Measurements from ENCODE around the gene TENT4A. TPM values are rescaled to one million over a fixed set of nuclear protein-coding genes. Genes with fewer than 3 reads are reported as not detected.
A peak's percentile ranks its signal among the peaks of the same experiment; 100 is the strongest.

TENT4A gene
- total RNA-seq, 4 donors from 2014 or later: 11.9 to 15.2 (median 12.7) TPM

- in situ Hi-C loops (cut with MboI; ENCODE audit: low sequenced_read_pairs in 4 of 4): loop anchor here in 2 of 4 donors (10.0 kb wide), 2 partner anchors 625 to 985 kb away; no protein-coding TSS in a partner anchor
- TF ChIP-seq CTCF (IDR thresholded peaks at IDR 0.05 in 4 of 5, conservative IDR thresholded peaks at IDR 0.05 in 1 of 5): no peak
- peak in 1 of 2 donors; percentile 29 for TF ChIP-seq POLR2A (IDR thresholded peaks at IDR 0.05)
- intact Hi-C loops (cut with DNase I; ENCODE audit: low total_unique reads): no loop called here
- peak overlapping the region in 3 of 4 donors; percentile 5 to 59 (median 46) for H3K27ac ChIP-seq
- peaks cover 0 to 24% of the 10 kb centered on the region in 2 donors for H3K36me3 ChIP-seq
- DNase-seq (no peak), ATAC-seq (peak in 1 of 2 donors; percentile 57)
- no peak overlapping the region for H3K4me3 ChIP-seq
- H3K9me3 ChIP-seq: no peaks in the 10 kb centered on the region
- H3K27me3 ChIP-seq: no peaks in the 10 kb centered on the region
- peaks cover 0 to 4% of the 10 kb centered on the region in 2 donors for H3K4me1 ChIP-seq
These were observed 46.8 kb downstream of the TENT4A start for GRCh38 chr5:6759983-6760382.

GRCh38 chr5:6760686-6761085, 47.5 kb downstream of the TENT4A start:
- H3K27ac ChIP-seq: peak overlapping the region in 2 of 4 donors; percentile 46 to 59
- peaks cover under 1 to 6% of the 10 kb centered on the region in 2 donors for H3K4me1 ChIP-seq
- H3K9me3 ChIP-seq: no peaks in the 10 kb centered on the region
- H3K27me3 ChIP-seq: no peaks in the 10 kb centered on the region
- ATAC-seq (no peak), DNase-seq (no peak)
- TF ChIP-seq CTCF (IDR thresholded peaks at IDR 0.05 in 4 of 5, conservative IDR thresholded peaks at IDR 0.05 in 1 of 5) (no peak), POLR2A (IDR thresholded peaks at IDR 0.05) (no peak)
- in situ Hi-C loops (cut with MboI; ENCODE audit: low sequenced_read_pairs in 4 of 4) (loop anchor here in 2 of 4 donors (10.0 kb wide), 2 partner anchors 624 to 984 kb away; no protein-coding TSS in a partner anchor), intact Hi-C loops (cut with DNase I; ENCODE audit: low total_unique reads) (no loop called here)
- peaks cover 0 to 17% of the 10 kb centered on the region in 2 donors for H3K36me3 ChIP-seq
- H3K4me3 ChIP-seq: no peak overlapping the region

GRCh38 chr5:6761333-6761732, 48.1 kb downstream of the TENT4A start:
- H3K4me1 ChIP-seq: peaks cover 7 to 13% of the 10 kb centered on the region in 2 donors
- no peak for ATAC-seq
- H3K36me3 ChIP-seq: peaks cover 0 to 10% of the 10 kb centered on the region in 2 donors
- no peaks in the 10 kb centered on the region for H3K27me3 ChIP-seq
- TF ChIP-seq CTCF (IDR thresholded peaks at IDR 0.05 in 4 of 5, conservative IDR thresholded peaks at IDR 0.05 in 1 of 5) (no peak), POLR2A (IDR thresholded peaks at IDR 0.05) (no peak)
- no peak overlapping the region for H3K4me3 ChIP-seq
- H3K27ac ChIP-seq: no peak overlapping the region
- in situ Hi-C loops (cut with MboI; ENCODE audit: low sequenced_read_pairs in 4 of 4): loop anchor here in 2 of 4 donors (10.0 kb wide), 2 partner anchors 623 to 983 kb away; no protein-coding TSS in a partner anchor
- intact Hi-C loops (cut with DNase I; ENCODE audit: low total_unique reads): no loop called here
- no peak for DNase-seq
- H3K9me3 ChIP-seq: no peaks in the 10 kb centered on the region

- in situ Hi-C loops (cut with MboI; ENCODE audit: low sequenced_read_pairs in 4 of 4): loop anchor here in 2 of 4 donors (10.0 kb wide), 2 partner anchors 623 to 983 kb away; no protein-coding TSS in a partner anchor
- no peak for ATAC-seq
These were observed 48.9 kb downstream of the TENT4A start for GRCh38 chr5:6762116-6762515.

More at GRCh38 chr5:6762116-6762515, 48.9 kb downstream of the TENT4A start:
- no peak for TF ChIP-seq CTCF (IDR thresholded peaks at IDR 0.05 in 4 of 5, conservative IDR thresholded peaks at IDR 0.05 in 1 of 5)
- no peak for TF ChIP-seq POLR2A (IDR thresholded peaks at IDR 0.05)
- Histone ChIP-seq H3K4me1 (peaks cover 9 to 20% of the 10 kb centered on the region in 2 donors), H3K4me3 (no peak overlapping the region), H3K27ac (no peak overlapping the region), H3K9me3 (no peaks in the 10 kb centered on the region), H3K27me3 (no peaks in the 10 kb centered on the region), H3K36me3 (peaks cover 0 to 2% of the 10 kb centered on the region in 2 donors)
- no peak for DNase-seq
- intact Hi-C loops (cut with DNase I; ENCODE audit: low total_unique reads): no loop called here
